Measurements from ENCODE around the gene NGFR.
"Not testable (repeated sequence)": the region's sequence is repeated elsewhere in the genome, so short reads cannot be mapped to it uniquely, and the experiment has no call there.

NGFR gene

GRCh38 chr17:49496867-49497147 is 1.7 kb downstream of the NGFR start:
- no peak for DNase-seq

- DNase-seq: peak in 1 of 2 experiments; percentile 8
Observed at GRCh38 chr17:49497148-49498028, 2.3 kb downstream of the NGFR start.

GRCh38 chr17:49498029-49498615 is 3.0 kb downstream of the NGFR start:
- no peak for DNase-seq

GRCh38 chr17:49501496-49501895 is 6.4 kb downstream of the NGFR start:
- no peak for DNase-seq

- DNase-seq: no peak
Observed at GRCh38 chr17:49502254-49502653, 7.2 kb downstream of the NGFR start.

GRCh38 chr17:49502680-49503079 is 7.6 kb downstream of the NGFR start:
- DNase-seq: not testable (repeated sequence)

- DNase-seq: no peak
Observed at GRCh38 chr17:49504369-49504768, 9.3 kb downstream of the NGFR start.

GRCh38 chr17:49505854-49506253 is 10.8 kb downstream of the NGFR start:
- DNase-seq: no peak

GRCh38 chr17:49506282-49506681 is 11.2 kb downstream of the NGFR start:
- DNase-seq: no peak

GRCh38 chr17:49508061-49508865 is 13.2 kb downstream of the NGFR start:
- no peak for DNase-seq

- DNase-seq: no peak
Observed at GRCh38 chr17:49508866-49509587, 13.9 kb downstream of the NGFR start.

GRCh38 chr17:49509588-49509917 is 14.5 kb downstream of the NGFR start:
- no peak for DNase-seq

- no peak for DNase-seq
Observed at GRCh38 chr17:49510059-49510719, 15.1 kb downstream of the NGFR start.

- no peak for DNase-seq
Observed at GRCh38 chr17:49510720-49511110, 15.6 kb downstream of the NGFR start.

GRCh38 chr17:49511810-49512209 is 16.7 kb downstream of the NGFR start:
- DNase-seq: no peak

GRCh38 chr17:49512296-49513043 is 17.4 kb downstream of the NGFR start:
- no peak for DNase-seq

GRCh38 chr17:49513044-49513395 is 17.9 kb downstream of the NGFR start:
- DNase-seq: no peak

GRCh38 chr17:49513641-49514040 is 18.5 kb downstream of the NGFR start:
- no peak for DNase-seq

- DNase-seq: no peak
Observed at GRCh38 chr17:49514071-49514721, 19.1 kb downstream of the NGFR start.

GRCh38 chr17:49515196-49515770 is 20.2 kb downstream of the NGFR start:
- no peak for DNase-seq

- DNase-seq: no peak
Observed at GRCh38 chr17:49516180-49516579, 21.1 kb downstream of the NGFR start.
